ENCODE data around the gene SLC25A5.
"Not testable (repeated sequence)": the region's sequence is repeated elsewhere in the genome, so short reads cannot be mapped to it uniquely, and the experiment has no call there.

SLC25A5 gene

DNA sequence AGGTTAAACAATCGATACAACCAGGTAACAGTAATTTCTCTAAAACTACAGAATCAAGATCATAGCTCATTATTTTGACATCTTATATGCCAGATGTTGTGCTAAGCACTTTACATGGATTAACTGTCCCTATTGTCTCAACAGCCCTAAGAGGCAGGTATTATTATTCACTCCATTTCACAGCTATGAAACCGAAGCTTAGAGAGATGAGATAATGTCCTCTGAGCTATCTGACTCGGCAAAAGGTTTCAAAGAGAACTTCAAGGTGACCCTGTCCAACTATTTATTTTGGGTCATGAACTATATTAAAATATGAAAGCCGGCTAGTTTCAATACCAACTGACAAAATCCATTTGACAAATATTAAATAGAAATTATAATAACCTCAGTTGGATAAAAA is 10.3 kb downstream of the SLC25A5 start:
- no peak for DNase-seq

DNA sequence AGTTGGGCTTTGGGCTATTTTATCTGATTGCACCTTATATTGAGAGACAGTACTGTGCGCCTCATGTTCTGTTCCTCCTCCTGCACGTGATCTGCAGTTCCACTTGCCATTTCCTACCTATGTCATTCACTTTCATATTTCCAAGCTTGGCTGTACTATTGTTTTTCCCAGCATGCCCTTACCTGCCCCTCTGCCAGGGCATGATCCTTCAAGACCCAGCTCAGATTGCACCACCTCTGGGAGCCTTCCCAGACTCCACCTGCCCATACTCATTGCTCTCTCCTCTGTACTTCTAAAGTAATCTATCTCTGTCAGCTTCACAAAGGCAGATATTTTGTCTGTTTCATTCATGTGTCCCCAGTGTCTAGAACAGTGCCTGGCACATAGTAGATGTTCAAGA is 11.6 kb downstream of the SLC25A5 start:
- DNase-seq: no peak

DNA sequence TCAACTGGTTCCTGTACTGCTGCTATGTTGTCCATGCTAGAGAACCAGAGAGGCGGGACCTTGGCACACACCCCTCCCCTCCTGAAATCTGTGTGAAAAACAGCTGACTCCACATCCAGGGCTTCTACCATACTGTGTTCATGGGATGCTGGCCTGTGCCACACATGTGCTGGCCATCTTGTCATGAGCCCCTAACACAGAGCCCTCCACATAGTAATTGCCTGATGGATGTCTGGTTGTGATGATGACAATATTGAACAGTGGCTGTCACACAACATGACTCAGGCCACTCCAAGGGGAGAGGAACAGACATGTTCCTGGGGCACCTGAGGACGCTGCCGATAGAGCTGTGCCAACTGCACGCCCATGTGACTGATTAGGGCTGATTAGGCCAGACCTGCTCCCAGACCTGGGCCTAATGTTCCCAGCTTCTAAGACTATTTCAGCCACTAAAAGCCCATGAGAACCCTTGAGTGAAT is 13.1 kb downstream of the SLC25A5 start:
- DNase-seq: no peak

GRCh38 chrX:119482041-119482440 is 13.8 kb downstream of the SLC25A5 start:
- DNase-seq: no peak

GRCh38 chrX:119482481-119483480 is 14.5 kb downstream of the SLC25A5 start:
- DNase-seq: peak; percentile 83

GRCh38 chrX:119486745-119487144 is 18.5 kb downstream of the SLC25A5 start:
- no peak for DNase-seq

- not testable (repeated sequence) for DNase-seq
Observed at GRCh38 chrX:119487766-119488165, 19.5 kb downstream of the SLC25A5 start.

DNA sequence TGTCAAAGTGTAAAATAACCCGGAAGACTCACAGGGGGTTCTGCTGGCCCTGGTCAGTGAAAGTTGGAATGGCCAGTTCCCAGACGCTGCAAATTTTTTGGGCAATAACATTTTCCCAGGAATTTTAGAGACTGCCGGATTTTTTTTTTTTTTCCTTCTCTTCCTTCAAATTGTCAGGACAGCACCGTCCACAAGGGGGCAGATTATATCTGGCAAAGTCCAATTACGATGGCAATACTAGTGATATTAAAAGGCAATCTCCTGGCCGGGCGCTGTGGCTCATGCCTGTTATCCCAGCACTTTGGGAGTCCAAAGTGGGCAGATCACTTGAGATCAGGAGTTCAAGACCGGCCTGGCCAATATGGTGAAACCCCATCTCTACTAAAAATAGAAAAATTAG is 20.5 kb downstream of the SLC25A5 start:
- peak; percentile 65 for DNase-seq

GRCh38 chrX:119489212-119490074 is 21.2 kb downstream of the SLC25A5 start:
- DNase-seq: no peak

- DNase-seq: no peak
Observed at GRCh38 chrX:119492463-119492862, 24.2 kb downstream of the SLC25A5 start.

DNA sequence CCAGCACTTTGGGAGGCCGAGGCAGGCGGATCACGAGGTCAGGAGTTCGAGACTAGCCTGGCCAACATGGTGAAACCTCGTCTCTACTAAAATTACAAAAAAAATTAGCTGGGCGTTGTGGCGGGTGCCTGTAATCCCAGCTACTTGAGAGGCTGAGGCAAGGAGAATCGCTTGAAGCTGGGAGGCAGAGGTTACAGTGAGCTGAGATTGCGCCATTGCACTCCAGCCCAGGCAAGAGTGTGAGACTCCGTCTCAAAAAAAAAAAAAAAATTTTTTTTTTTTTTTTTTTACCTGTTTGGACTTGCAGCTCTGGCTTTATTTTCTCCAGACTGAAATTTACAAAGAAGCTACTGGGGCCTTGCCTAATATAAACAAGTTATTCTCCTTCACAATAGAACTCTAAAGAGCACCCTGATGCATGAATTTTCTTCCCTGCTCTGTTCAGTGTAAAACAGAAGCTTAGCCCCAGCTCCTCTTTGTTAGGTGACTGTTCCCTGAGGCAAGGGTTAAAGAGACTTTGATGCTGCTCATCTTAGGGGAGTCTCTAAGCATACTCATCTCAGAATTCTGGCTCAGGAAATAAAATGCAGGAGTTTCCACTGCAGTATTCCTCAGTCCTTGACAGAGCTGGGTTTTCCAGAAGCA is 25.7 kb downstream of the SLC25A5 start:
- not testable (repeated sequence) for DNase-seq

- no peak for DNase-seq
Observed at GRCh38 chrX:119495734-119496726, 27.8 kb downstream of the SLC25A5 start.

DNA sequence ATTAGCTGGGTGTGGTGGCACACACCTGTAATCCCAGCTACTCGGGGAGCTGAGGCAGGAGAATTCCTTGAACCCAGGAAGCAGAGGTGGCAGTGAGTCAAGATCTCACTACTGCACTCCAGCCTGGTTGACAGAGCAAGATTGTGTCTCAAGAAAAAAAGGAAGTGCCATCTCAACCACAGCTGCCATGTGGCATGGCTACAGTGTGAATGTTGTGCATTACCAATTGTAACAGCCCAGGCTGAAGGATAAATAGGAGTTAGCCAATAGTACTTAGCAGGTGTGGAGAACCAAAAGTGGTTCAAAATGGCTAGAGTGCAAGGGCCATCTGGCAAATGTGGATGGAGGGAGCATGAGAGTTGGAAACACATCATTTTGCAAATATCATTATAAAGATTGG is 28.9 kb downstream of the SLC25A5 start:
- DNase-seq: no peak

GRCh38 chrX:119500061-119500800 is 32.0 kb downstream of the SLC25A5 start:
- no peak for DNase-seq

DNA sequence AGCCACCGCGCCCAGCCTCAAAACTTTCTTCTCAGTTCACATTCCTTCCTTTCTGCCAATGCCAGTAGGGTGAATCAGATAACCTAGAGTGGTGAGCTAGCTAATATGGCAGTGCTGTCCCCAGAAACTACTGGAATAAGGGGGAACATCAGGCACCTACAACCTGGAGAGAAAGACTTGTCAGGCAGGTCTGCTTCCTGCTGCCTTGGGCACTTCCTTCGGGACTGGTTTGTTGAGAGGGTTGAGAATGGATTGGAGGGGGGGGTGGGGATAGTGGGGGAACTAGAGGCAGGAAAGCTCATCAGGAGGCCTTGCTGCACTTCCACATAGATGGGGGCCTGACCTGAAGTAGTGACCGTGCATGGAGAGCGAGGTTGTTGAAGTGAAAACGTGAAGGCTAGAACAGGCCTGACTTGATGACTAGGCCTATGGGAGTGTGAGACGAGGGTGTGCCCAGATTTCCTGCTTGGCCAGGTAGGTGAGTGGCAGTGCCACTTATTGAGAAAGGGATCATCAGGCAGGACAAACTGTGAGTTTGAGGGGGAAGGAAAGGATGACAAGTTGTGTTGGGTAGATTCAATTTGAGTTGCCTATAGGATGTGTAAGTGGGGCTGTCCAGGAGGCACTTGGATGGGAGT is 33.4 kb downstream of the SLC25A5 start:
- DNase-seq: no peak

- no peak for DNase-seq
Observed at GRCh38 chrX:119502727-119503483, 34.7 kb downstream of the SLC25A5 start.

DNA sequence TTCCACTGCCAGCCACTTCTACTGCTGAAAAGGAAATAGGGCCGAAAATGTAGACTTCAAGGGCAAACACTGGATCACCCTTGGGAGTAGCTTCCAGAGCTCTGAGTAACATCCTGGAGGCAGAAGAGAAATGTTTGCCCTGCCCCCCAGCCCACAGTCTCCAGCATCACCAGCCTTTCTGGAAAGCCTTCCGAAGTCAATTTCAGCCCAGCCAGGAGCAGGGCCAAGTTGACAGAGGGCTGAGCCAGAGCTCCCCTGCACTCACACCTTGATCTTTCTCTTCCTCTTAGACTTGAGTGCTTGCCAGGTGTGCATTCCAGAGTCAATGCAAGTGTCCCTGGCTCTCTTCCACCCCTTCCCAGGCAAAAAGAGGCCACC is 35.2 kb downstream of the SLC25A5 start:
- no peak for DNase-seq

DNA sequence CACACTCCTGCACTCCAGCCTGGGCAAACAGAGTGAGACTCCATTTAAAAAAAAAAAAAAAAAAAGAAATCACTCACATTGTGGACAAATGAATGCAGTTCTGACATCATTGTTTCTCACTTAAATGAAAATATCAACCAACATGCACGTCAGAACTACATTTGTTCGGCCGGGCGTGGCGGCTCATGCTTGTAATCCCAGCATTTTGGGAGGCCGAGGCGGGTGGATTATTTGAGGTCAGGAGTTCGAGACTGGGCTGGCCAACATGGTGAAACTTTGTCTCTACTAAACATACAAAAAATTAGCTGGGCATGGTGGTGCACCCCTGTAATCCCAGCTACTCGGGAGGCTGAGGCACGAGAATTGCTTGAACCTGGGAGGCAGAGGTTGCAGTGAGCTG is 36.9 kb downstream of the SLC25A5 start:
- DNase-seq: not testable (repeated sequence)

- no peak for DNase-seq
Observed at GRCh38 chrX:119505945-119506344, 37.7 kb downstream of the SLC25A5 start.

GRCh38 chrX:119507206-119507605 is 39.0 kb downstream of the SLC25A5 start:
- no peak for DNase-seq

Measured in activated CD8-positive, alpha-beta memory T cell treated with anti-CD3 and anti-CD28 coated beads for 24 hours (primary cell).